T follicular helper cell (primary cell): ENCODE measurements around the gene LIPC.

Experiments
- DNase-seq: peaks from one replicate; pipeline ENCODE4 v3.0.0-alpha.2; 2020; ENCODE audit warnings: low read depth

LIPC gene

DNA sequence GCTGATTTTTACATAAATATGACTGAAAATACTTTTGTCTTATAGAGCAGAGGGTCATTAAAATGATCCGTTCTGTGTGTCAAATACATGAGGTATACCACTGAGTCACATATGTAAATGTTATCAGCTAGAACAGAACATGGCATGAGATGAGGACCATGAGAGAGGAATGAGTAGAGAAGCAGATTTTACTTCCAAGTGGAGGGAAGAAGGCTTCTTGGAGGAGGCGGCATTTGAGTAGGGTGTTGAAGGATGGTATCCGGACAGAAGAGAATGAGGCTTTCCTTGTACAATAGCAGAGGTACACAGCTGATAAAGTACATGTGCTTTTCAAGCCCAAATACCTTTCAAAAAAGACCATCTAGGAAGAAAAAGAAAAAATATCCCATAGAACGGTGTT, 4.8 kb downstream of the LIPC start:
- DNase-seq: no peak

DNA sequence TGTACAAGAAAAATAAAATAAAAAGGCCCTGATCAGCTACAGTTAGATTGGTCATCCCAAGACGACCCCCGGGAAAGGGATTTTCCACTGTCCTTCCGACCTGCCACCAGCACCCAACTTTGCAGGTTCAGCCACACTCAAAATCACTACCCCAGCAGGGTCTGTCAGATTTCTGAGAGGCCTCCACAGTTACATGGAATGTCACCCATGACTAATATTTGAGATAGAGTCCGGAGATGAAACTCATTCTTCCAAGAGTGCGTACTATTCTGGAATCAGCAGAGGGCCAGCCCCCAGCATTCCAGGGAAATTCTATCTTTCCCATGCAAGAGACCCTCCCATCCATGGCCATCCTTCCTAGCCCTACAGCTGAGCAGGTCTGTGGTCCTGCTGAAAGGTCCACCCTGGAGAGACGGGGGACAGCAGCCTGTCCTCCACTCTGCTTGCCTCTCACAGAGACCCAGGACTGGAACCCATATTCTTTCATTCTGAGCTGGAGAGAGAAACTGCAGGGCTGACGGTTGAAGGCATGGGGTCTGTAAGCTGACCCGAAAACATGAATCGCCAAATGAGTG, 5.8 kb downstream of the LIPC start:
- no peak for DNase-seq

DNA sequence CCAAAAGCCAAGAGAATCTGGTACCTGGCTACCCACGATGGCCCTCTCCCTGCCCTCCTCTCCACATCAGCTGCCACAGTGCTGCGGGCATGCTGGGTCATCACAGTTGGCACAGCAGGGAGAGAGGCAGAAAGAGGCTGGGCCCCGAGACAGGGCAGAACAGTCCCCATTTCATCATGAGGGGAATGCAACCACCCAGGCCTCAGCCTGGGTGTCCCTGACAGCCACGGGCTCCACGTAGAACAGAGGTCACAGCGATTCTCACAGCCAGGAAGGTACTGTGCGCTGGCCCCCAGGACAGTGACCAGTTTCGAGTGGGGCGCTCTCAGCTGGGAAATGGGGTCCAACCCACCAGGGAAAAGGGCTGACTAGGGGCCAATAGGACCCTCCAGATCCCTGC, 6.3 kb downstream of the LIPC start:
- no peak for DNase-seq

DNA sequence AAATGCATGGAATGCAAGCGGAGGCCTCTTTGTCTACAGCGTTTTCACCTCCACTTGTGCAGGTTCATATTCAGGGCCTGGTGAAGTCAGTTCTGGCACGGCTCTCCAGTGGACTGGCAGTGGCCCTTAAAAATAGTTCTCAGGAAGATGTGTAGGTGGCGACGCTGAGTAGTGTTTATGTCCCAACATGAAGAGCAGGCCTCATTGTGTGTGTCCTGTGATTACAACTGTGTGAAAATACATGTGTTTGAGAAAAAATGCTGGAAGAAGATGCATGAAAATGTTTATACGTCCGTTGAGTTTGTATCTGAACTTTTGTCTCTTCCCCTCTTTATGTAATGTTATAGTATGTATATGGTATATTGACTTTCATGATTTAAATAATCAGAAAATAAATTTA, 7.2 kb downstream of the LIPC start:
- DNase-seq: no peak

DNA sequence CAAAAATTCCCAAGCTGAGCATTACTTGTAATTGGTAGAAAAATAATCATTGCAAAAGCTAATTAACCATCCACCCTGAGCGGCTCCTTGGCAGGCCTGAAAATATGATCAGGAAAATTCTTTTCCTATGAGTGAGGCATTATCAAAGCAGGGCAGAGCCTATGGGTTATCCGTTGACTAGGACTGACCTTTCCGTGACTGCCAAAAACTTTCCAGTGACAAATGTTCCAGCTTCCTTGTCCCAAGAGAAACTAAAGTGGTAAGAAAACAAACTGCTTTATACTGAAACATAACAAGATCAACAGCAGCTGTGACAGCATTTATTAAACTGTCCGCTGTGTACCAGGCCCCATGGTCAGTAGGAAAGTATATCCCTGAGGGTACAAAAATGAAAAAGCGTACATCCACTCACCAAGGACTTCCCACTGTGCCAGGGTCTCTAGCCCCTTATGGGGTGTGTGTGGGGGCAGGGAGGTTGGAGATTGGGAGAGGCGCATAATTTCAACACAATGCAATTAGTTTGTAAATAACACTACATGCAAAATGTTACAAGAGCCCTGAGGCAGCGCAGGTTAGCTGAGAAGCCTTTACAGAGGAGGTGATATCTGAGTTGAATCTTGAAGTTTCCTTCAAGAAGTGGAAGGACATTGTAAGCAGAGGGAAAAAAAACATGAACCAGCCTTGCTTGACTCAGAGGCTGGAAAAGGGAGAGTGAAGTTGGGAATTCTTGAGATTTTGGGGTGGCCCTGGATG, 8.5 kb downstream of the LIPC start:
- no peak for DNase-seq

DNA sequence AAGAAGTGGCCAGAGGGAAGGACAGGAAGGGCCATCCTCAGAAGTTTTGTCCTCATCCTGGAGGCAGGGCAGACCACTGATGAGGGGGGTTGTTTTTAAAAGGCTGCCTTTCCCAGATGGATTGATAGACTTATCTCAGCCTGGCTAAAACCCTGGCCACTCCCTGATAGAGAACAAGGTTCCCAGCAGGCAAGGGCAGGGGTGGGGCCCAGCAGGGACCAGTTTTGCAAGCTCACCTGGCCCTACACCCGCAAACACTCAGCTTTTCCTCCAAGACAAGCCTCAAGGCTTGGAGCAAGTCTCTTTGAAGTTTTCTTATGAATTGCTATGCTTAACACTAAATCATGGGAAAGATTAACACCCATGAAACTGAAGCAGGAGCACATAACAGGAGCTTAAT, 9.1 kb downstream of the LIPC start:
- DNase-seq: no peak

DNA sequence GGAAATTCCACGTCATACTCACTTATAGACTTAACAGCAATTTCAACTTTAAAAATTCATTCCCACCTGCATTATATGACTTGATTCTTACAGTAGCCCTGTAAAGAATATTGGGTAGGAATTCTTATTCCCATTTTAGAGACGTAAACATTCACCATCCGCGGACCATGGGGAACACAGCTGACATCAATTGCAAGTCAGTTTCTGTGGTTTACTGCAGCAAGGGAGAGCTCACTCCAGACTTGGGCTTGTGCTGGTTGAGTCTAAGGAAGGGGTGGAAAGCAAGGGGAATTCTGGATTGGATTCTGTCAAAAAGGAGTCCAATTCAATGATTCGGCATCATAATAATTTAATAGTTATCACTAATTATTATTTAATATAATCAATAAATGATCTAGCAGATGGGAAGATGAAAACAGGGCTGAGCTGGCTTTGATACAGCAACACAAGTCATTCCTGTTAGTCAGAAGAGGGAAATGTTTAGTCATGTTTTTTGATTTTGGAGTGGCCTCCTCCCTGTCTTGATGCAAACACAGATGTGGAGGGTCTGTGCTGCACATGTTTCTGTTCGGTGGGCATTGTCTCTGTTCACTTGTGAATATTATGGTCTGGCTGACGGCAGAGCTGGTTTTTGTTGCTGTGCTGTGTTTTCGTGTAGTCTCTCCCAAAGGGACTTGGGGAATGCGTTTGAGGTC, 9.7 kb downstream of the LIPC start:
- DNase-seq: no peak

DNA sequence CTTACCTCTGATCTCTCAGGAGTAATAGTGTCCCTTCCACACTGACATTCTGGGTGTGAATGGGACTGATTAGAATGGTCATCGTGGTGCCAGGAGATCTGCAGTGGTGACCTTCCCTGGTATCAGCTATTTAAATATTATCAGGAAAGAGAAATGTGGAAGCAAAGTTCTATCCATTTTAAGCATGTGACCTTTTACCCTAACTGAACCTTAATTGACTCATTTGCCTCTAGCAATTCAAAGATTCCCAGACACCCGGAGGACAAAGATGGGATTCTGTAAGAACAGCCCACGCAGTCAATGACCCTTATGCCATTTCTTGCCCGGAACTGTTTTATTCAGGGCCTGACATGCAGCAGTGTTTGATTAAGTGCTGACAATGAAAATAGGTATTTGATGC, 10.3 kb downstream of the LIPC start:
- no peak for DNase-seq

DNA sequence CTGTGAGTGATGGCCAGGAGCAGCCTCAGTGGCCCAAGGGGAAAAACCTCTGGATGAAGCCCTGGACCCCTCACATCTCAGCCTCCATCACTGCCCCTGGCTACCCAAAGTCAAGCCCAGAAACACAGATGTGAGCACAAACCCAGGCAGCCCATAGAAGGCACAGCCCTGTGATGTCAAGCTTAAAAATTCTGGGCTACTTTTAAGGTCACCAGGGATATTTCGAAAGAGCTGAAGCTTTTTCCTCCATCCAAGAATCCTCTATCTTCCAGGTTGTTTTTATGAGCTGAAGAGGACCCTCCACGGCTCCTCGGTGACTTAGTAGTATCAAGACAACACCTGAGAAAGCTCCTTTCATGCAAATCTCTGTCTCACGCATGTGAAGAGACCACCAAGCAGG, 11.5 kb downstream of the LIPC start:
- no peak for DNase-seq

DNA sequence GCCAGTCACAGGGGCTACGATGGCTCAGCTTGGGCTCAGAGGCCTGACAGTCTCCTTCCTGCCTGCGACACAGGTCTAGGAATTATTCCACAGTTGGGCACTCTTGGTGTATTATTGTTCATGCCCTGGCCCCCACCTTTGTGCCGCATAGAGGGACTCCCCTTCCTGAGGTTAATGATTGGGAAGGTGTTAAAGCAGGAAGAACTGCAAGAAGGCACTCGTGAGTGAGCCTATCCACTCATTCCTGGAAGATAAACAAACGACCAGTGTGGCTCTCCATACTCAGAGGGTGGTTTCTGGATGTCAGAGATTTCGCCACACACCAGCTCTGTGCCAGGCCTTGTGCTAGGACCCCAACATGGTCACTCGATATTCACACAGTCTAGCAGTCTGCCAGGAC, 12.3 kb downstream of the LIPC start:
- no peak for DNase-seq

DNA sequence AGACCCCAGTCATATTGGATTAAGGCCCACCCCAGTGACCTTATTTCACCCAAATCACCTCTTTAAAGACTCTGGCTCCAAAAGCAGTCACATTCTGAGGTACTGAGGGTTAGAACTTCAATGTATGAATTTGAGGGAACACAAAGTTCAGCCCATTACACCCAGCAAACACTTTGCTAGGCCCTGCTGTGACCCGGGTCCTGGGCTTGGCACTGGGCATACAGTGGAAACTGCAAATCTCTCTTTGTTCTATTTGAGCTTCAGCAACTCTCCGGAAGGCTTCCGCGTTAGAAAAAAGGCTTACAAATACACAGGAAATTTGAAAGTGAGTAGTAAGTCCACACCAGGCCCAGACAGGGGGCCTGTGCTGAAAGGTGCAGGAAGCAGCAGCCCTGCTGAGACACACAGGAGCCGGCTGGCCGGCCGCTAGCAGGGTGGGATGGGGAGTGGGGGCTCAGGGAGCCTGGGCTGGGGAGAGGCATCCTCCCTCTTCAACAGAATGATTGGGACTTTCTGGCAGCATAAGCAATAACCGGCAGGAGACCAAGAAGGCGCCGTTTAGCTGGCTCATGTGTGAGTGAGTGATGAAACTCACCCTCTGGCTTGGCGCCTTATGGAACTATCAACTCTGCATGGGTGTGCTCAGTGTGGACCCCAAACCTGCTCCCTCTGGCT, 13.0 kb downstream of the LIPC start:
- no peak for DNase-seq

DNA sequence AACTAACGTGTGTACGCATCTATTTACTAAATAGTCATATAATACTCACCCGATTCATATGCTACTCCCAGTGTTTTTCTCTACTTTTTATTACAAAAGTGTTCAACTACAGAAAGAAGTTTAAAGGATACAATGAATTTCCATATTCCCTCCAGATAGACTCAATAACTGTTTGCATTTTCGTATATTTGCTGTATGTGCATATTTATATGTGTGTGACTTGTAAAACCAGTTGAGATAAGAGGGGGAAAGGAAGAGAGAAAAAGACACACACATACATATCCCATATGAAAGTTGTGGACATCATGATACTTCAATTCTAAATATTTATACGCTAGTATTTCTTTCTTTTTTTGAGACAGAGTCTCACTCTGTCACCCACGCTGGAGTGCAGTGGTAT, 14.1 kb downstream of the LIPC start:
- DNase-seq: no peak

DNA sequence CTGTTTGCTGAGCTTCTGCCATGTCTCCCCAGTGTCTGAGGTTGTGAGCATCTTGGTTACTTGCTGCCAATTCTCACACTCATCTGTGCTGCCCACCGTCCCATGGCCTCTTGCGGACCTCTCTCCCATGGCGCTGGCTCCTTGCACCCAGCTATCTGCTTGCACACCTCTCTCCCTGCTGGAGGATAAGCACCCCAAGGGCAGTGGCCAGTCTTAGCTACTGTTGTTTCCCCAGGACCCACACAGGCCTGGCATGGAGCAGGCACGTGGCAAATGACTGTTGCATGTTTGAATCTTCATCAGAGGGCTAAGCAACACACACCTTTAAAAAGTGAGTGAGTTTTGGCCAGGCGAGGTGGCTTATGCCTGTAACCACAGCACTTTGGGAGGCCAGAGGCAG, 14.7 kb downstream of the LIPC start:
- no peak for DNase-seq

DNA sequence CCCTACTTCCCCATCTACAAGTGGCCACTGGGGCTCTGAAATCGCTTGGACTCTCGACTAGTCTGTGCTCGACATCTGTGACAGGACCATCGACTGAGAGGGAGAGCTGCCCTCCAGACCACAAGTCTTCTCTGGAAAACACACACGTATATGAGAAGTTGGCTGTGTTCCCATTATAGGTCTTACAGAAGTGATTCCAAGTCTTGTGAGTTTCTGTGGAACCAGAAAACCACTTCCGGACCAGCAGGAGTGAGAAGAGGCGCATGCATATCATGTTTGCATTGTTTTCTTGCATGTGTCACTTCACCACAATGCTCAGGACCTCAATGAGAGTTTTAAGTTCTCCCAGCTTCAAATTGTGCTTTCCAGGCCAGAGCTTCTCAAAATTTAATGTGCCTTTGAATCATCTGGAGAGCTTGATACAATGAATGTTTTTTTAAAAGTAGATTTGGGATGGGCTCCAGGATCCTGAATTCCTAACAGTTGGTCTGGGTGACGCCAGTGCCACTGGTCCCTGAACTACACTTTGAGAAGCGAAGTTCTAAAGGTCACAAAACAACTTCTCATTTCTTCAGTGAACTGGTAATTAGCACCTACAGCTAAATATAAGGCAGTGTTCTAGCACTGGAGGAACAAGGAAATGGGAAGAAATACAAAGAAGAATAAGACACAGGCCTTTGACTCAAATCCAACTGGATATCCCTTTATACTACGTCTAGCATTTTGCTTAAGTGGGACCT, 15.7 kb downstream of the LIPC start:
- DNase-seq: no peak

DNA sequence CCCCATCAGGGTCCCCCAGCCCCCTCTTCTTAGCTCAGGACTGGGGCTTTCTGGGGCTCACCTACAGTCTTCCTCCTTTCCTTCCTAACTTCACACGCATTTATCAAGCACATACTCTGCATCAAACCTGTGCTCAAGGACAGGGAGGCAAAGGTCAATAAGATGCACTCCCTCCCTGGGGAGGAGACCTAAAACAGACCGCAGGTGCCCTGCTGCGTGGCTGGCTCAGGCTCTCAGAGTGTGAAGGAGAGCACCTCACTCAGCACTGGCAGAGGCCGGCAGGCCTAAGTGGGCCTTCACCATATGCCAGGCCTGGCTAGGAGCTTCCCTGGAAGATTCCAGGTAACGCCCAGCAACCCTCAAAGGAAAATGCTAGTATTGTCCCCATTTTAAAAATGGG, 16.5 kb downstream of the LIPC start:
- no peak for DNase-seq

DNA sequence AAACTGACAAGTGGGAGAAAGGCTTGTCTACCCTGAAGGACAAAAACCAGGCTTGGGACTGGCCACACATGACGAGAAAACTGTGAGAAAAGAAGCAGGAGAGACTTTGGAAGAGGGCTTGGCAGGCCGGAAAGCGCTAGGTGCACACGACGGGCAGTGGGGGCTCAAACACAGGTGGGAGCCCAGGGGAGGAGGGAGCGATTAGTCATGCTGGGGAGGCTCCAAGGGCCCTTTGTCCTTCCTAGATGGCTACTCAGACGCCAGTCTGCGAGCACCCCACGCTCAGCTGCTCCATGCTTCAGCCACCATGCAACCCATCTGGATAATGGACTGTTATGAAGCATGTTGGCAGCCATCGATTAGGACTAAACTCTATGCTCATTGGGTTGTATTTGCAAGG, 17.1 kb downstream of the LIPC start:
- DNase-seq: no peak

DNA sequence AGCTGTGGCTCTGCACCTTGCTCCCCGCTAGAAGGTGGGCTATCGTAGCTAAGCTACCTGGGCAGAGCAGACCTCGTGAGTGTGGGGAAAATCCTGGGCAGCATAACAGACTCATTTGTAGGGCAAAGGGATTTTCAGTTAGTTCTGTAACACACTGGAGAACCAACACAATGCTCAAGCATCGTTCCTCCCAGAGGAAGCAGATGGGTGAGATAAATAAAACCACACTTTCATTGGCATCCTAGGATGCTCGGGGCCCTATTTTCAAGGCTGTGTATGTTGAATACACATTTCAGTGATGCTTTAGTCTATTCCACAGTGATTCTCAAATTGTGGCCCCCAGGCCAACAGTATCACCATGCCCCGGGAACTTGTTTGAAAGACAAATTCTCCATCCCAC, 20.0 kb downstream of the LIPC start:
- no peak for DNase-seq

DNA sequence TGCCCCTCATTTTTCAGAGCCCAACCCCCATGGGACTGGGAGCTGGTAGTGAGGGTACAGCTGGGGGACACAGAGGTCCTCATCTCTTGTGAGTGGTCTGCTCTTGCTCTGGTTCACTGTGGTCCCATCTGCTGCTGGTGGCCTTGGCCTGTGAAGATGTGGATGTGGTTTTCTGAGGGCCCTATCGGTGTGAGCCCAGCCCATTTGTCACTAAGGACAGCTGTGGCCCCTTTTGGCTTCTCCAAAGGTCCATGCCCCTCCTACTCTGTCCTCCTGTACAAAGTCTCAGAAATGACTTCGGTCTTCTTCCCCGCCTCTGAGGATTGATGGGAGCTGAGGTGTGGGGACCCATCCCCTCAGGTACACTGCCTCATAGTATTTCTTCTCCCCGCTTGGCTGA, 21.0 kb downstream of the LIPC start:
- no peak for DNase-seq

DNA sequence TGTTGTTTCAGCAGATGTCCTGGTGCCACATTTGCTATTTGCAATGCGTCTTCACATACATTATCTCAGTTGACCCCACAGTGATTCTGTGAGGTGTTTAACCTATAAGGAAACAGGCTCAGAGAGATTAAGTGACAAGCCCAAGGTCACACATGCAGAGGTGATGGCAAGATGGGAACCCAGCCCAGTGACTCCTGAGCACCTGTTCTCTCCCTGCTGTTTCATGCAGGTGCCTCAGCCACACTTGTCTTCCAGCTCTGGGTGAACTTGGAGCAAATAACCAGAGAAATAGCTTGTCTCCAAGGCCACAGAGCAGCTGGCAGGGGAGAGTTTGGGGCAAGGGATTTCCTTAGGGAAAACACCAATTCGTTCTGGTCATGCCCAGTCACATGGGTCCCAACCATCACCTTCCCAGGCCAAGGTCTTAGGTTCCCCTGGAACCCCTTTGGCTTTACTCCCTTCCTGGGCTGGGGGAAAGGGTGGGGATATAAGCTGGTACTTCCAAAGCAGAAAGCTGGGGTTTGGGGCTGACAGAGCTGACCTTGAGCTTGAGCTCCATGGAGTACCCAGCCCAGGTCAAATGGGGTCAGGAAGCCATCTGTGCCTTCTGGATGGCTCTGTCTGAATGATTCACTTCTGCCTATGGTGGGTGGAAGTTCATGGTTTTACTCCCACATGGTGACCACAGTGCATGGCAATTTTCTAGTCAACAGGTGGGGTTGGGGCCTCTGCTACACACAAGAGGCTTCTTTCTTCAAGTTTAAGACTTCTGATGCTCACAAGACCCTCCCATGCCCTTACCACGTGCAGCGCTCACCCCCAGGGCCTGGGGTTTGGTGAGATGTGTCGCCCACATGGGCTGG, 22.4 kb downstream of the LIPC start:
- no peak for DNase-seq

DNA sequence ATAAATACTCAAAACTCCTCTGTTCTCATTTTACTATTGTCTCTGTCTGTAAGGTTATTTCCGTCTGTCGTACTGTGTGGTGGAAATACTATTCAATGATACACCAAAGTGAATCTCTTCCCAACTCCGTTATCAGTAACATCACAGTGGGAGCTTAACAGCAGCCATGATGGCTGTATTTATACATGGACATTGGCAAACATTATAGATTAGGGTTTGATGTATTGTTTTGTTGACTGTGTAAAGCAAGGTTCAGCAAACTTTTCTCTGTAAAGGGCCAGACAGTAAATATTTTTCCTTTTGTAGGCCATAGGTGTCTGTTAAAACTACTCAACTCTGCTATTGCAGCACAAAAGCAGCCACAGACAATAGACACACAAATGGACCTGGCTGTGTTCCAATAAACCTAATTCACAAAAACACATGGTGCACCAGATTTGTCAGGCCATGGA, 23.2 kb downstream of the LIPC start:
- no peak for DNase-seq

DNA sequence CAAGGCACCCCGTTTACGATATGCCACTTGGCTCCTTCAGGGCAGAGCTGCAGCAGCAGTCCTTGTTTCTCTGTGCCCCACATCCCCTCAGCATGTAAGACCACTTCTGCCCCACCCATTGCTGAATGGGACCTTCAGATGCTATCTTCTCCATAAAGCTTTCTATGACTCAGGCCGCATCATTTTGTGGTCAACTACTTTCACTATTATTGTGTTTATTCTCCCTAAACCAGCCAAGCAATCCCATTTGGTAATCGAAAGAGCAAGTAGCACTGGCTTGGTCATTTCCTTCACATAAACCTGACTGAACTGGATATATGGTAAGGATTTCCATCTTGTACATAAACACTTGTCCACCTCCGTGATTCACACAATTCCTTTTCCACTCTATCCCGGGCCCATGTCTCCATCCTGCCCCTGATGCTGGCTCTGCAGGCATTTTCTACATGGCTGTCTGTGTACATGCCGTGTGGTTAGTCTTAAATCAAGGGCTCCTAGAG, 25.7 kb downstream of the LIPC start:
- DNase-seq: no peak
